SJSA1 (cell line): ENCODE data around the gene COASY. TPM values are rescaled to one million over a fixed set of nuclear protein-coding genes. Genes with fewer than 3 reads are reported as not detected.
A peak's percentile ranks its signal among the peaks of the same experiment; 100 is the strongest.

Experiments used
- DNase-seq, 2 experiments: peaks; one replicate each; pipeline ENCODE4 v3.0.0-alpha.2; 2015 to 2020; ENCODE audit warnings: low spot score in 2 of 2, low read depth in 1 of 2
- H3K27ac ChIP-seq: fragments of 250-450 bp; sonication (Bioruptor Pico); 2 replicates; pipeline ENCODE4 v1.5.1; 2020; ENCODE audit warnings: mild to moderate bottlenecking, moderate library complexity
- H3K27me3 ChIP-seq: fragments of 250-450 bp; sonication (Bioruptor Pico); replicated peaks from 2 replicates; pipeline ENCODE4 v1.5.1; 2020; ENCODE audit warnings: mild to moderate bottlenecking, moderate library complexity
- H3K36me3 ChIP-seq: fragments of 250-450 bp; sonication (Bioruptor Pico); 2 replicates; pipeline ENCODE4 v1.5.1; 2020; ENCODE audit warnings: mild to moderate bottlenecking
- H3K4me1 ChIP-seq: fragments of 250-450 bp; sonication (Bioruptor Pico); replicated peaks from 2 replicates; pipeline ENCODE4 v1.6.1; 2021; ENCODE audit warnings: mild to moderate bottlenecking
- H3K4me3 ChIP-seq: fragments of 250-450 bp; sonication (Bioruptor Pico); 2 replicates; pipeline ENCODE4 v1.5.1; 2020; ENCODE audit warnings: mild to moderate bottlenecking
- H3K9me3 ChIP-seq: fragments of 250-450 bp; sonication (Bioruptor Pico); replicated peaks from 2 replicates; pipeline ENCODE4 v1.5.1; 2020; ENCODE audit warnings: mild to moderate bottlenecking
- total RNA-seq: library from RNA; depleted of rRNA; stranded (reverse); fragments of >200 nt; shearing (Covaris generic); gene quantifications from 2 replicates; pipeline ENCODE4 v1.2.3, GENCODE V29; 2014

The COASY gene
- total RNA-seq, 1 experiment from 2014 or later: 15.4 TPM

DNA sequence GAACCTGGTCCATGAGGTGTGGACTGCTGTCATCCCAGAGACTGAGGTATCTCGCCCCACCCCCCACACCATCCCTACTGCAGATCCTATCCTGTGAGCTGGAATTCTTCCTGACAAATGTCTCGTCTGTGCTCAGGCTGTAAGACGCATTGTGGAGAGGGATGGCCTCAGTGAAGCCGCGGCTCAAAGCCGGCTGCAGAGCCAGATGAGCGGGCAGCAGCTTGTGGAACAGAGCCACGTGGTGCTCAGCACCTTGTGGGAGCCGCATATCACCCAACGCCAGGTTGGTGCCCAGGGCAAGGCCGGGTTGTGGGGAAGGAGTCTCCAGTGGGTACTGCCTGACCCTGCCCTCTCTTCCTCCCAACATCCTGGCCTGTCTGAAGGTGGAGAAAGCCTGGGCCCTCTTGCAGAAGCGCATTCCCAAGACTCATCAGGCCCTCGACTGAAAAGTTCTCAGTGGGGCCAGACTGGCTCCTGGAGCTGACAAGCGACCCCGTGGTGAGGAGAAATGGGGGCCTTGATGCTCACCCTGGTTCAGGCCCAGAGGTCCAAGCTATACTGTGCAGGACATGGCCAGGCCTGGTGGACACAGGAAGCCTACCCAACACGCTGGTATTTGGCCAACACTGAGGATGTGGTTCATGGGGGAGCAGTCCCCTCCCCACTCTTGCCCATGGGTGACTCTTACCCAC is 3.7 kb downstream of the COASY start:
- H3K4me3 ChIP-seq: no peak overlapping the region
- H3K27me3 ChIP-seq: no peaks in the 10 kb centered on the region
- H3K36me3 ChIP-seq: peaks cover 77% of the 10 kb centered on the region
- no peak overlapping the region for H3K27ac ChIP-seq
- peaks cover 35% of the 10 kb centered on the region for H3K4me1 ChIP-seq
- H3K9me3 ChIP-seq: no peaks in the 10 kb centered on the region
- no peak for DNase-seq

- Histone ChIP-seq H3K4me3 (peak overlapping the region; percentile 62), H3K27me3 (no peaks in the 10 kb centered on the region), H3K27ac (peak overlapping the region; percentile 55), H3K36me3 (peaks cover 83% of the 10 kb centered on the region), H3K4me1 (peaks cover 31% of the 10 kb centered on the region), H3K9me3 (no peaks in the 10 kb centered on the region)
- DNase-seq: no peak
Observed at GRCh38 chr17:42566215-42566882, 4.4 kb downstream of the COASY start.

GRCh38 chr17:42566883-42567573 is 5.1 kb downstream of the COASY start, which contains the start of gene MLX:
Gene MLX, plus strand, starts transcription at chr17:42567100. Its CDS starts 25 bp downstream, at chr17:42567125.
- Histone ChIP-seq H3K4me1 (peaks cover 27% of the 10 kb centered on the region), H3K27ac (peak within 1 kb of the TSS; percentile 55), H3K4me3 (peak within 1 kb of the TSS; percentile 62), H3K27me3 (no peaks in the 10 kb centered on the region), H3K36me3 (peaks cover 90% of the 10 kb centered on the region), H3K9me3 (no peaks in the 10 kb centered on the region)
- peak; percentile 87 to 94 for DNase-seq

GRCh38 chr17:42568341-42569111 is 6.6 kb downstream of the COASY start:
- H3K4me3 ChIP-seq: no peak overlapping the region
- H3K36me3 ChIP-seq: peaks cover 97% of the 10 kb centered on the region
- no peak overlapping the region for H3K27ac ChIP-seq
- no peaks in the 10 kb centered on the region for H3K27me3 ChIP-seq
- DNase-seq: no peak
- H3K4me1 ChIP-seq: peaks cover 17% of the 10 kb centered on the region
- H3K9me3 ChIP-seq: no peaks in the 10 kb centered on the region

- Histone ChIP-seq H3K4me3 (no peak overlapping the region), H3K27ac (no peak overlapping the region), H3K27me3 (no peaks in the 10 kb centered on the region), H3K9me3 (no peaks in the 10 kb centered on the region), H3K4me1 (peaks cover 13% of the 10 kb centered on the region), H3K36me3 (peaks cover 94% of the 10 kb centered on the region)
- DNase-seq: no peak
Observed at GRCh38 chr17:42571435-42572225, 9.7 kb downstream of the COASY start.

DNA sequence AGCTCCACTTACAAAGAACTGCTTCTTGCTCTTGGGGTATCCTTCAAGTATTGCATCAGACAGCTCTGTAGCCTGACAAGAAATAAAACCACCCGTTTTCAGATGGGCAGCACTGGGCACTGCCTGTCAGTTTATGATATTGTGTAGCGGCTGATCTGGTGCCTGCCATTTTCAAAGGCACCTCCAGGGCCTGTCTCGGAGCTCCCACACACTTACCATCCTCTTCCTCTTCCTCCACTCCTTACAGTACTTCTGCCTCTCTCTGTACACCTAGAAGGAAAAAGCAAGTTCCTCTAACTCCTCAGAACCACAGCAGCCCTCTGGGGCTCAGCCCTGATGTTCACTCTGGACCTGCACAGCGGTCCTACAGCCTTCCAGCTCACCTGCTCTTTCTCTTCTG is 11.1 kb downstream of the COASY start:
- no peak for DNase-seq
- H3K4me1 ChIP-seq: peaks cover 13% of the 10 kb centered on the region
- H3K9me3 ChIP-seq: no peaks in the 10 kb centered on the region
- peaks cover 89% of the 10 kb centered on the region for H3K36me3 ChIP-seq
- no peak overlapping the region for H3K27ac ChIP-seq
- no peaks in the 10 kb centered on the region for H3K27me3 ChIP-seq
- no peak overlapping the region for H3K4me3 ChIP-seq

DNA sequence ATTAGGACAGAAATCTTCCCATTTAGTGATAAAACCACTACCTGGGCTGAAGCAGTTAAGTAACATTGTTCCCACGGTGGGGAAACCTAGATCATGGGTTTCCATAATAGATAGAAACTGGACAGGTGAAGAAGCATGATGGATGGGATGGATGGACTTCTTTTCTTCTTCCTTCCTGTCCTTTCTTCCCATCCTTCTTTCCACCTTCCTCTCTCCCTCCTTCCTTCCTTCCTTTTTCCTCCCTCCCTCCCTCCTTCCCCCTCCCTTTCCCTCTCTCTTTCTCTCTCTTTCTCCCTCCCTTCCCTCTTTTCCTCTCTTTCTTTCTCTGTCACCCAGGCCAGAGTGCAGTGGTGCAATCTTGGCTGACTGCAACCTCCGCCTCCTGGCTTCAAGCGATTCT is 12.5 kb downstream of the COASY start:
- Histone ChIP-seq H3K4me3 (no peak overlapping the region), H3K36me3 (peaks cover 79% of the 10 kb centered on the region), H3K4me1 (peaks cover 13% of the 10 kb centered on the region), H3K27me3 (no peaks in the 10 kb centered on the region), H3K9me3 (no peaks in the 10 kb centered on the region), H3K27ac (no peak overlapping the region)
- no peak for DNase-seq

- Histone ChIP-seq H3K36me3 (peaks cover 66% of the 10 kb centered on the region), H3K4me3 (peak overlapping the region; percentile 67), H3K9me3 (no peaks in the 10 kb centered on the region), H3K27ac (peak overlapping the region; percentile 38), H3K4me1 (peaks cover 13% of the 10 kb centered on the region), H3K27me3 (no peaks in the 10 kb centered on the region)
- DNase-seq: no peak
Observed at GRCh38 chr17:42577140-42577531, 15.2 kb downstream of the COASY start.

- Histone ChIP-seq H3K9me3 (no peaks in the 10 kb centered on the region), H3K27ac (peak within 1 kb of the TSS; percentile 38), H3K4me3 (peak within 1 kb of the TSS; percentile 67), H3K27me3 (no peaks in the 10 kb centered on the region), H3K36me3 (peaks cover 67% of the 10 kb centered on the region), H3K4me1 (peaks cover 13% of the 10 kb centered on the region)
- DNase-seq: peak; percentile 93 to 96
Observed at GRCh38 chr17:42577532-42578281, 15.8 kb downstream of the COASY start, which contains the start of gene PSMC3IP. Gene PSMC3IP, minus strand, starts transcription at chr17:42577729. Its CDS starts 43 bp downstream, at chr17:42577686.

GRCh38 chr17:42578282-42578869 is 16.4 kb downstream of the COASY start:
- peak overlapping the region; percentile 67 for H3K4me3 ChIP-seq
- H3K9me3 ChIP-seq: no peaks in the 10 kb centered on the region
- H3K36me3 ChIP-seq: peaks cover 67% of the 10 kb centered on the region
- H3K27ac ChIP-seq: no peak overlapping the region
- DNase-seq: peak; percentile 71 to 80
- H3K4me1 ChIP-seq: peaks cover 13% of the 10 kb centered on the region
- no peaks in the 10 kb centered on the region for H3K27me3 ChIP-seq

DNA sequence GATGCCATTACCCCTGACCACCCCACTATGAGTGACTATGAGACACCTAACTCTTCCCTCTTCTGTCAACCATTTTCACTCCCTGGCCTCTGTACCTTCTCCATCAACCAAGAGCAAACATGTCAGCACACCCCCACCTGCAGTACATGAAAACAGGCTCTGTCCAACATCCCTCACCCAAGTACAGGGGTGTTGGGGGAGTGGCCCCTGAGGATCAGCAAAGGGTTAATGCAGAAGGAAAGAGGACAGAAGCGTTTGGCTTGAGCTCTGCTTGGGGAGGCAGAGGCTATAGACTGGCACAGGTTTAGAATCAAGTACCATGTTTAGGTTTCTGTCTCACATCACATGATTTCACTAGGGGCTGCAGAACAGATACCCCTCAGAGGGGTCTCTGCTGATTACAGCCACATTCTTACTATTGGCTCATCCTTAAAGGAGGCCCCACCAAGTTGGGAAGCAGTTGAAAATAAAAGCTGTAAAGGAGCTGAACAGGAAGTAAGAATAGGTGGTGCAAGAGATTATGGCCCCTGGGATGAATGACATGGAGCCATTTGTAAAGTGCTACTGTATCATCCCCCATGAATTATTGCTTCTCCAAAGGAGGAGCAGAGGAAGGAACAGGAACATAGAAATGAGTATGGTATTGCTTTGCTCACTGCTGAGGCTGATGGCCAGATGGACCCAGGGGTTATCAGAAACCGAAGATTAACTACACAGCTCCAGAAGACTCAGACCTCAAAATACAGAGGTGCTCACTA is 18.0 kb downstream of the COASY start:
- H3K4me3 ChIP-seq: no peak overlapping the region
- H3K4me1 ChIP-seq: peaks cover 13% of the 10 kb centered on the region
- H3K9me3 ChIP-seq: no peaks in the 10 kb centered on the region
- no peak overlapping the region for H3K27ac ChIP-seq
- H3K36me3 ChIP-seq: peaks cover 63% of the 10 kb centered on the region
- no peak for DNase-seq
- no peaks in the 10 kb centered on the region for H3K27me3 ChIP-seq
